GM19035 (cell line): ENCODE data around the gene KANSL1.

ENCODE experiments used
- ATAC-seq: cut with Tn5 transposase; IDR thresholded peaks from one replicate; pipeline ENCODE4 v1.9.1; 2021; ENCODE audit not compliant: unreplicated experiment

The KANSL1 gene

DNA sequence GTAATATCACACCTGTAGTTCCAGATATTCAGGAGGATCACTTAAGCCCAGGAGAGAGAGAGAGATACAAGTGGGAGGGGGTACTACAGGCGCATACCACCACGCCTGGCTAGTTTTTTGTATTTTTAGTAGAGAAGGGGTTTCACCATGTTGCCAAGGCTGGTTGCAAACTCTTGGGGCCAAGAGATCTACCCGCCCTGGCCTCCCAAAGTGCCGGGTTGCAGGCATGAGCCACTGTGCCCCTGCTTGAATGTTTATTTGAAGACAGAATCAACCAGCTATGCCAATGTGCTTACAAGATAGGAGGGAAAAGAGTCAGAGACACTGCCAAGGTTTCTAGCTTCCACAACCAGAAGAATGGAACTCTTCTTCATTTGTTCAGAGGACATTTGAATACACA is 106.4 kb downstream of the KANSL1 start:
- no peak for ATAC-seq

DNA sequence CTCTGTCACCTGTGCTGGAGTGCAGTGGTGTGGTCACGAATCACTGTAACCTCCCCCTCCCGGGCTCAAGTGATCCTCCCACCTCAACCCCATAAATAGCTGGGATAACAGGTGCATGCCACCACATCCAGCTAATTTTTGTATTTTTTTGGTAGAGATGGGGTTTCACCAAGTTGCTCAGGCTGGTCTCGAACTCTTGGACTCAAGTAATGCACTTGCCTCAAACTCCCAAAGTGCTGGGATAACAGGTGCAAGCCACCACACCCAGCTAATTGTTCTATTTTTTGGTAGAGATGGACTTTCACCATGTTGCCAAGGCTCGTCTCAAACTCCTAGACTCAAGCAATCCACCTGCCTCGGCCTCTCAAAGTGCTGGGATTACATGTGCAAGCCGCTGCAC is 107.7 kb downstream of the KANSL1 start:
- ATAC-seq: no peak

DNA sequence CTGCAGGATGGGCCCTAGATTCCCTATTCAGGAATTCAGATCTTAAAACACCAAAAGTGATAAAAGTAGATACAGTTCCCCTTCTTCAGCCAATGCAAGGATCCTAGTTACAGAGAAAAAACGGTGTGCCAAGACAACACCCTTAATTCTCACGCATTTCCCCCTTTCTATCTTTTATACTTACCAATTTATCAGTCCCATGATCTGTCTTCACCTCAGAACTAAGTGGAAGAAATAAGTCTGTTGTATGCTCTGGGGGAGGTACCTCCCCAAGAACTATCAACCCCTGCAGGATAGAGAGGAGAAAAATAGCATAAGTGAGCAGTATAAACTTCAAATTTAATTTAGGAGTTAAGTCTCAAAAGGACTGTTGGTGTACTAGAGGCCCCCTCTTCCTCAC is 111.0 kb downstream of the KANSL1 start:
- no peak for ATAC-seq

DNA sequence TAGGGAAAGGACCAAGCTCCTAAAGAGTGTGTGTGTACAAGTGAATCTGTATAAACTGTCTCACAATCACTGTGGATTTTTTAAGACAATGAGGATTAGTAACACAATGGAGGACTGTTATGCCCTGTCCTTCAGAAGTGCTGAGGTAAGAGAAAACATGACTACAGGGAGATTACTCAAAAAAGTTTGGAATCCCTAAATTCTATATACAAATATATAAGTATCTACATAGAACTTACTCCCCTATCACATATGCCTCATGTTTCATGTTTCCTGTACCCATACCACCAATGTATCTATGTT is 112.3 kb downstream of the KANSL1 start:
- no peak for ATAC-seq

DNA sequence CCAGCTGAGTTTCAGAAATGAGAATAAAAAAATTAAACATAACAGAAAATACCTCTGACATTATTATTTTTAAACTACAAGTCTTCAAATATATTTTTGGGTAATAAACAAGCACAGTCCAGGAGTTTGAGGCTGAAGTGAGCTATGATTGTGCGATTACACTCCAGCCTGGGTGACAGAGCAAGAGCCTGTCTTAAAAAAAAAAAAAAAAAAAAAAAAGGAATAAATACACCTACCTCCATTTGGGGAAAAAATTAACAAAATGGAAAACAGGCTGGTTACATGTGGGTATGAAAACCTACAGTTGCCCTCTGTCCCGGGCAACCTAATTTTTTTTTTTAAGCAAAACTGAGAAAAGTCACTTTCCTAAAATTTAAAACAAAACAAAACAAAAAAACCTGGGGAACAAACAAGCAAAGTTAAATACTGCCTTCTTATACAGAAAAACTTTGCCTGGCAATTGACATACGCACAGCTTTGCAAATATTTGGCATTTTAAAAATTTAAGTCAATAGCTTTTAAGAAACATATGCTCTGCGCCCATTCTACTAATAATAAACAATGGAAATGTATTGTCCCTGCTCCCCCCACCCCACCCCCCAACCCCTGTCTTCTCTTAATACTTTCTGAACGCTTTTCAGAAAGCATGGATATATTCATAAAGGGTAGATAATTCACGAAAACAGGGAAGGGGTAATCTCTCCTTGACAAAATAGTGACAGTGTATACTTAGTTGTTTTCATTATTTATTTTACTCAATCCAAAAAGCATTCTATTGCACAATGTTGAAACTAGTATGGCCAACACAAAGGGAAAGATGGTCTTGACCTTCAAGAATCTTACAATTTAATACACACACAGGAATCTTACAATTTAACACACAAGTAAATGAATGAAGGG is 112.9 kb downstream of the KANSL1 start:
- no peak for ATAC-seq

DNA sequence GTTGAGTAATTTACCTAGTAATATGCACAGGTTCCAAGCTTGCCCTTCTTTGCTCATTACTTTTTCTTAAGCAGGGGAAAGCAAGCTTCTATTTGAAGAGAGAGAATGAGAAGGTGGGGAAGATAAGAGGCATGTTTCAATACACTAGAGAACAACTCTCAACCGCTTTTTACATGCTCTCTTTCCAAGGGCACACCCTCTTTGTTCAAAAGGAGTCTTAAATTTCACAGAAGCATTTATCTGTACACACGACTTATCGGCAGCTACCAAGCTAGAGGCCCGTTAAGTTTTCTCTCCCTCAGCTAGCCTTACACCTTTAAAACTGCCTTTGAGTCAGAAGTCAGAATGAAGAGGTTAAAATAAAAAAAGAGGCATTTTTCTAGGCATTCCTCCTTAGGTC is 114.6 kb downstream of the KANSL1 start:
- ATAC-seq: no peak

DNA sequence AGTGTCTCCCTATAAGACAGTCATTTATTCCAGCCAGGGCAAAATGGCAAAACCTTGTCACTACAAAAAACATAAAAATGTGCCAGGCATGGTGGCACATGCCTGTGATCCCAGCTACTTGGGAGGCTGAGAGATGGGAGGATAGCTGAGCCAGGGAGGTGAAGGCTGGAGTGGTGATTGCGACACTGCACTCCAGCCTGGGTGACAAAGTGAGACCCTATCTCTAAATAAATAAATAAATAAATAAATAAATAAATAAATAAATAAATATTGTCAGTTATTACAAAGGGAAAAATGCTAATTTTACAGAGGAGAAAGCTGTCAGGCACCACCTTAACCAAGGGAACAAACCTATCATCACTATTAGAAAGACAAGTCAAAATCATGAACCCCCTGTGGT is 118.7 kb downstream of the KANSL1 start:
- no peak for ATAC-seq

DNA sequence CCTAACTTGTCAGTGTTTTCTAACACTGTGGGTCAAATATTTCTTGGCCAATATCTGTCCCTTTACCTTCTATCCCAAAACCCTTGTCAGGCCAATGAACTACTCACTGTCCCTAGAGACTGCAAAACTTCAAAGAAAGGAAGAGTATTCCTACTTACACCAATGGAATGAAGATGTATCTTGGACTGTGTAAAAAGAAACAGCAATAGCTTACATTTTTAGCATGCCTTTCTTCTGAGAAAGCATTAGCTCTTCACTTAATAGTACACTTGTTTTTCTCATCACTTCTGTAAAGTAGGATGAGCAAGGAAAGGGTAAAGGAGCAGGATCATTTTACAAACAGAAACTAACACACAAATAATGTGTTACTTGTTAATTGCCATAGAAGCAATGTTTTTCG is 120.2 kb downstream of the KANSL1 start:
- no peak for ATAC-seq

DNA sequence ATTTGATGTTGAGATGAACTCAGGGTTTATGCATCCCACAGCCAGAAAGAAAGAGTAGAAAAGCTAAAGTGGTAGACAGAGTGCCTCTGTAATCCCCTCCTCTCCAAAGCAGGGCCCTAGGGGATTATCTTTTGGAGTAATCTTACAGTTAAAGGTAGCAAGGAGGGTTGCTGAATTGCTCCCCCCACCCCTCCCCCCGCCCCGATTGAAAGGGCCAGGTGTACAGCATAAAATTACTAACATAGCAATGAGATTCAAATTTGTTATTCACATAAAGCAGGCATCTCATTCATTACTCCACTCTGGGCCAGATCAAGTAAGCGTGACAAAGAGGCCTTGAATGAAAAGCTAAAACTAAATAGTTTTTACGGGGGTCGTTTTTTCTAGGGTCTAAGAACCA is 121.4 kb downstream of the KANSL1 start:
- ATAC-seq: no peak

DNA sequence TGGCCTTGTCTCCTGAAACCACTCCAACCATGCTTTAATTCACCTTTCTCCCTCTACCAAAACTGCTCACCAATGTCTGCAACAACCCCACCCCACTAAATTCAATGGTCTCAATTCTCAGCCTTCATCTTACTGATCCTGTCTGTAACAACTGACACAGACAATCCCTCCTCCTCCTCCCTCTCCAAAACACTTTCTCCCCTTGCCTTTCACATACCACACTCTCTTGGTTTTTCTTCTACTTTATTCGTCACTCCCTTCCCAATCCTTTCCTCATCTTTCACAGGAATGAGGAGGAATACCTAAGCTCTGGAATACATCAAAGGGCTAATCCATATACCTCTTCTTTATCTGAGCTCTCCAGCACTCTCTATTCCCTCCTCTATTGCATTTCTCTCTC is 128.8 kb downstream of the KANSL1 start:
- no peak for ATAC-seq

DNA sequence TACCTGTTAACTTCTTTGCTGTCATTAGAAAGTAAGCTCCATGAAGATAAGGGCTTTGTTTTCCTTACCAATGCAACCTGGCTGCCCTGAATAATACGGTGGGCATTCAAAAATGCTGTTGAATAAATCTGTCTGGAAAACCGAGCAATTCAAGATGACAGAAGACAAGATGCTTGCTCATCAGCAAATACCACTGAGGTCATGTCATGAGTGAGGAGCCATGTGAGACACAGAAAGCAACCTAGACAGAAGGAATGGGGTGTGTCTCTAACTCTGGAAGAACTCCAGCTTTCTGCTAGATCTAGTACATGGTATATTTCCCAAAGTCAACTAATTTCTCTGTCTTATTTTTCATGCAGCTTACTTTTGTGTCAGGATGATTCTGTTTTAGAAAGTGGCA is 130.0 kb downstream of the KANSL1 start:
- no peak for ATAC-seq

DNA sequence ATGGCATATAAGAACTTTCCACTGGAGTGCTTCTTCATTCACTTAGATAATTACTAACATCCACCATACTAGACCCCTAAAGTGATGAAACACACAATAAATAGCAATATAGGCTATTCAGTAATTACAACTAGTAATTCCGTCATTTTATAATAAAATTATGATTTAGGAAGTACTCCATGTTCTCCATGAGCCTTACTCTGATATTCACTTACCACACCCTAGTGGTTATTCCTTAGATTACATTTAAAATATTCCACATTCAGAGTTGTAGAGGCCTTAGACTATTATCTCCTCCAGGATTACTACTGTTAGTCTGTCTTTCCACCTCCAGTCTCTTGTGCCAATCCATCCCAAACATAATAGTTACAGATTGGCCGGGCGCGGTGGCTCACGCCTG is 131.8 kb downstream of the KANSL1 start:
- ATAC-seq: no peak

DNA sequence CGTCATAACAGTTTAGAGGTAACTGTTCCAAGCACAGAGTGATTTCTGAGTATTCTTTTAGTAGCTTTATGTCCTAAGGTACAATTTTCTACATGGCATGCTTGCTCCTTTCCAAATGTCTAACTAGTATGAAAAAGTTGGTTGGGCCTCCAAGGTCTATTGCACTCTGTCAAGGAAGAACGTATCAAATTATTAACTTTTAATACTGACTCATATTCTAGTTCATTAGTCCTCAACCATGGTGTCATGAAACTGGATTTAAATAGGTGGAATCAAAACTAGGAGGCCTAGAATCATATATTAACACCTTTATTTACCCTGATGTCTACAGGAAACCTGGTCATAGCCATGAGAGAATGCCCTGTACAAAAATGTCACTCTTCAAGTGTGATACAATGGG is 132.8 kb downstream of the KANSL1 start:
- no peak for ATAC-seq

DNA sequence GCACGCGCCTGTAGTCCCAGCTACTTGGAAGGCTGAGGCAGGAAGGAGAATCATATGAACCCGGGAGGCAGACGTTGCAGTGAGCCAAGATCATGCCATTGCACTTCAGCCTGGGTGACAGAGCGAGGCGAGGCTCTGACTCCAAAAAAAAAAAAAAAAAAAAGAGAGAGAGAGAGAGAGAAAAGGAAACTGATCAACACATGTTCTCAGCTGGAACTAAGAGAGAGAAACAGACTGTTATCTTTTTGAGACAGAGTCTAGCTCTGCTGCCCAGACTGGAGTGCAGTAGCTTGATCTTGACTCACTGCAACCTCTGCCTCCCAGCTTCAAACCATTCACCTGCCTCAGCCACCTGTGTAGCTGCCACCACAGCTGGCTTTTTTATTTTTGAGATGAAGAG is 133.7 kb downstream of the KANSL1 start:
- no peak for ATAC-seq

DNA sequence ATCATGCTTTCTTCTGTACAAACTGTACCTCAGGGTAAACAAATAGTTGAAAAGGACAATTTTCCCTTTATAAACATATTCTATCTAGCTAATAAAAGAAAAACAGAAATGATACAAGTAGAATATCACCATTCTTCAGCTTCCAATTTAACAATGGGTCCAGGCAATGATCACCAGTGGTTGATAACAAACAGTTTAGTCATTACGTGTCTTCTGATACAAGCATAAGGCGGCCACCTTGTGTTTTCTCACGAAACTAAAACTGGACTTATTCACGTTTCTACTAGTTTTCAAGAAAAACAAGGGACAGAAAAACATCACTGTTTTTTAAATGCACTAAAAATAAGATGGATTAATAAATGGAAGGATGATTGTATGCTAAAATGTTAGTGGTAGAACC is 135.9 kb downstream of the KANSL1 start:
- ATAC-seq: no peak

DNA sequence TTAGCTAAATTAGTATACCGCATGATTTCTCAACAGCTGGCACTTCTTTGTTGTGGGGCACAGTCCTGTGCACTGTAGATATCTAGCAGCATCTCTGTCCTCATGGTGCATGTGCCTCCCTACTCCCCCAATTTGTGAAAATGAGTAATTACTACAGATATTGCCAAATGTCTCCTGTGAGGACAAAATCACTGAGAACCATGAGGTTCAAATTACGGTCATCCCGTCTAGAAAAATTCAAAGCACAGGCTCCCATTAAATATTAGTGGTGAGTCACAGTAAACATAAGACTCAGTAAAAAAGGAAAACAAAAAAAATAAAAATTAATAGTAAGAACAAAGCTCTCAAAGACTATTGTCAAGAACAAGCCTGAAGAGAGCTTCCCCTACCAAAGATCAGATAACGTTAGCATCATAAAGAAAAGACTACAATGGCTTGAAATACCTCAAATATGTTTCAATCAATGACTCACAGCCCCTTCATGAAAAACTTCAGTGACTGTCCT is 136.4 kb downstream of the KANSL1 start:
- ATAC-seq: no peak

DNA sequence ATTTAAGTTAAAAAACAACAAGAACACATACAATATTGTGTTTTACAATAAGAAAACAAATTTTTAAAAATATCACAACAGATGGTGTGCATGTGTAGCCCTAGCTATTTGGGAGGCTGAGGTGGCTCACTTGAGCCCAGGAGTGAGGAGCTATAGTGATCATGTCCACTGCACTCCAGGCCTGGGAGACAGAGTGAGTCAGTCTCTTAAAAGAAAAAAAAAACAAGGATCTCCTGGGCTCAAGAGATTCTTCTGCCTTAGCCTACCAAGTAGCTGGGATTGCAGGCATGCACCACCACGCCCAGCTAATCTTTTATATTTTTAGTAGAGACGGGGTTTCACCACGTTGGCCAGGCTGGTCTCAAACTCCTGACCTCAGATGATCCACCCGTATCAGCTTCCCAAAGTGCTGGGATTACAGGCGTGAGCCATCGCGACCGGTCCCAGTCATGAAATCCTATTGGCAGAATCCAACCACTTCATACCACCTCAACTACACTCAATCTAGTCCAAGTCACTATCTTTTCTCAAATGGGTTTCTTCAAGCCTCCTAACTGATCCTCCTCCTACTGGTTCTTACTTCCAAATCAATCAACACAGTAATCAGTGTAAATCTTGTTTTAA is 139.2 kb downstream of the KANSL1 start:
- ATAC-seq: no peak

DNA sequence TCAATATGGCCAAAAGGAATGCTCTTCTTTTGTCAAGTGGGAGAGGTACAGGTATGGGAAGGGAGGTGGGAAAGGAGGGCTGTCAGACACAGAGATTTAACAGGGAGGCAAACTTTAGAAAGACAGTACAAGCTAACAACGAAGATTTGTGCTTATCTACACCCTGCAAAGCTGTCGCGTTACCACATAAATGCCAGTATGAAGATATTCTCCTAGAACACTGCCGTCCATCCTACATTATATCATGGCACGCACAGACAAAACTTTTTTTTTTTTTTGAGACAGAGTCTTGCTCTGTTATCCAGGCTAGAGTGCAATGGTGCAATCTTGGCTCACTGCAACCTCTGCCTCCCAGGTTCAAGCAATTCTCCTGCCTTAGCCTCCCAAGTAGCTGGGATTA is 143.6 kb downstream of the KANSL1 start:
- no peak for ATAC-seq

DNA sequence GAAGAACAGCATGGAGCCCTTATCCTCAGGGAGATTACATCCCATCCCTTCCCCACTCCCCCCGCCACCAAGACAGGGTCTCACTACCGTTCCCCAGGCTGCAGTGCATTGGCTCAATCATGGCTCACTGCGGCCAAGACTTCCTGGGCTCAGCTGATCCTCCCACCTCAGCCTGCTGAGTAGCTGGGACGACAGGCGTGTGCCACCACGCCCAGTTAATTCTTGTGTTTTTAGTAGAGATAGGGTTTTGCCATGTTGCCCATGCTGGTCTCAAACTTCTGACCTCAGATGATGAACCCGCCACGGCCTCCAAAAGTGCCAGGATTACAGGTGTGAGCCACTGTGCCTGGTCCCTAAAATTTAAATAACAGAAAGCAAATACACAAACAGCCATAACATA is 145.4 kb downstream of the KANSL1 start:
- ATAC-seq: no peak

DNA sequence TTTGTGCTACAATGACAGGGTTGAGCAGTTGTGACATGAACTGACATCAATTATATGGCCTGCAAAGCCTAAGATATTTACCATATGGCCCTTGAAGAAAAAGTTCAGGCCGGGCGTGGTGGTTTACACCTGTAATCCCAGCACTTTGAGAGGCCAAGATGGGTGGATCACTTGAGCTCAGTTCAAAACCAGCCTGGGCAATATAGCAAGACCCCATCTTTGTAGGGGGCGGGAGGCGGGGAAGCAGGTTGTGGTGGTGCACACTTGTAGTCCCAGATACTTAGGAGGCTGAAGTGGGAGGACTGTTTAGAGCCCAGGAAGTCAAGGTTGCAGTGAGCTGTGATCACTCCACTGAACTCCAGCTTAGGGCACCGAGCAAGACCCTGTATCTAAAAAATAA is 145.8 kb downstream of the KANSL1 start:
- no peak for ATAC-seq

DNA sequence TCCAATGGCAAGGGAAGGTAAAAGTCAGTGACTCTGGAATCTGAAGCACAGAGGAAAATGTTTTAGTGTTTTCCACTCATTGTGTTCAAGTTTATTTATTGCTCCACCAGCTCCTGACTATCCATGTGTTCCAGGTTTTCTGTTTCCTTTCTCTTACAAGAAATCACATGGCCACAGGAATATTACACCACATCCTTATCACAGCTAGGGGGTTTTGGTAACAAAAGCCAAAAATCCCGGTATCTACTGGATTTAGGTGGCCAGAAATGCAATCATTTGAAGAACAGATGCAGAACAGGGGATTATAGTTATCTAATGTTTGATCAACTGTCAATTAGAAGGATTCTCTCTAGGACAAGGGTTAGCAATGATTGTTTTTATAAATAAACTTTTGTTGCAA is 146.3 kb downstream of the KANSL1 start:
- ATAC-seq: no peak

DNA sequence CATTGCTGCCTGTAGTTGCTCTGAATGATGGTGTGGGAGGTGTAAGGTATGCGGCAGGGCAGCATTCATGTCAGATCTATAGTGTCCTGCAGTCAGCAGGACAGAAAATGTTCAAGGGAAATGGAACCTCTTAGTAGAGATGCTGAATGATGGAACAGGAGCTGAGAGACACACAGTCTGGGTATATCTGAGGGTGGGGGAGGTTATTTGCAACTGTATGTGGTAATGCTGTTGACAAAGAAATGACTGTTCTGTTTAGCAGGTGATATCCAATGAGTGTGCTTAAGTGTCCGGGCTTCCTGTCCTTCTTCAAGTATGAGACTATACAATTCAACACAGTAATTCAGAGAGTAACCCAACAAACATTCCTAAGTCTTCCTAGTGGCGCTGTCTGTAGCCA is 147.6 kb downstream of the KANSL1 start:
- ATAC-seq: no peak

DNA sequence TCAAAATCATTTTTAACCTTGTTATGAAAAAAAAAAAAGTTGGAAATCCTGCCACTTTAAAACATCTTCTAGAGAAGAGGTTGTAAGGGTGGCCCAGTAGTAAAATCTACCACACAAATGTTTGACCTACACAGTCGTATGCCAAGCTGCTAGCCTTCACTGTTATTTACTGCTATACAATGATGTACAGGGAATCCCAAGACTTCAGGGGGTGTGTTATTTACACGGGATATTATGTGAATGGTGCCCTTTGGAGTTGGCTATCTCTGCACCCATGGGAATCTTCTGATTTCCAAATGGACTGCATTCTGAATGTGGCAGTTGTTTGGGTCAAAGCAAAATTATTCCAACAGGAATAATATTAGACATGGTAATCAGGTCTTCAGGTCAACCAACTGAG is 148.2 kb downstream of the KANSL1 start:
- no peak for ATAC-seq
